ENCODE results near the gene PTPN6. TPM values are rescaled to one million over a fixed set of nuclear protein-coding genes. Genes with fewer than 3 reads are reported as not detected.
A peak's percentile ranks its signal among the peaks of the same experiment; 100 is the strongest.

PTPN6 gene
- total RNA-seq, 1 experiment from 2014 or later = 47.7 TPM

DNA sequence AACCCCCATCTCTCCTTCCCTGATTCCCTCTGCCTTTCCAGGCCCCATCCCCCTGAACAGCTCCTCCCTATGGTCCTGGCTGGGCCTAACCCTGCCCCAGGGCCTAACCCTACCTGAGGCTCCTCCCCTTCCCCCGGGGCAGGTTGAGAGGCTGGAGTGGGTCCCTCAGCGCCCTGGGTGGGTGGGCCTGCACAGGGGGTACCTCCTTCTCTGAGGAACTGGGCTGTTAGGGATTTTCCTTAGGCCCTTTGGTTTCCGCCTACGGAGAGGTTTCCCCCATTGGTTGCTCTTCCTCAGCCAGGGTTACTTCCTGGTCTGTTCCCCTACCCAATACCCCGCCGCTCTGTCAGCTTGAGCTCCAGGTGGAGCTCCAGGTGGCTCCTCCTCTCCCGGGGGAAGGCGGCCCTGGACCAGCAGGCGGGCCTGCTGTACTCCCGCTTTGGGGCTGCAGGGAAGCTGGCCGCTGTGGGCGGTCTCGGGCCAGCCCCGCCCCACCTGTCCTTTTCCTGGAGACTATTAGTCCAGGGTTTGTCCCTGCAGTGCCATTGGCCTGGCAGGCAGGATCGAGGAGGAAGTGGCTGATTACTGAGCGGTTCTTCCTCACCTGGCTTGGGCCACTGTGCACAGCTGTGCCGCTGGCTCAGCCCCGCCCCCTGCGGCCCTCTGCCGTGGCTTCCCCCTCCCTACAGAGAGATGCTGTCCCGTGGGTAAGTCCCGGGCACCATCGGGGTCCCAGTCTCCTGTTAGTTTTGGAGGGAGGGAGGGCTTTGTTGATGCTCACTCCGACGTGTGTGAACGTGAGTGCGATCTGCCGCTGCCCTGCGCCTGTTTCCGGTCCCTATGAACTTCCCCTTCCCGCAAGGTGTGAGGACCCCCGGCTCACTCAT is 4.9 kb upstream of the PTPN6 start:
- RAD21 ChIA-PET (ENCODE audit: low non-redundant PET in 1 of 2, low total read pairs in 2 of 2, uncharacterized antibody in 2 of 2, unreplicated experiment in 2 of 2) = interaction anchor here (0.9 to 2.8 kb wide), 9 partner anchors 16 to 198 kb away, joined by 3 to 22 read pairs (median 4); partner anchors contain the start of gene C1RL (in 2 of the 2)
- Histone ChIP-seq H2AFZ (ENCODE audit: low read depth, low read length, poor library complexity, severe bottlenecking) (no peak overlapping the region), H3K9me2 (ENCODE audit: insufficient read depth) (no peaks in the 10 kb centered on the region), H3K4me3 (replicated peaks in 1 of 2; ENCODE audit: low read depth in 1 of 2, low read length in 2 of 2) (peak overlapping the region; percentile 71 to 78), H3K4me2 (ENCODE audit: low read length) (peak overlapping the region; percentile 92), H3K27me3 (ENCODE audit: insufficient read depth, low read length) (no peaks in the 10 kb centered on the region), H3K4me1 (ENCODE audit: control insufficient read depth in 1 of 2, insufficient read depth in 2 of 2, low read length in 2 of 2) (peaks cover 29 to 76% of the 10 kb centered on the region in 2 experiments), H4K20me1 (ENCODE audit: insufficient read depth) (no peaks in the 10 kb centered on the region), H3K79me2 (ENCODE audit: insufficient read depth, low read length) (peaks cover 16% of the 10 kb centered on the region), H3K36me3 (ENCODE audit: control insufficient read depth in 1 of 2, insufficient read depth in 2 of 2, low read length in 2 of 2) (no peaks in the 10 kb centered on the region; a peak in 1 of 4 replicates), H3K9ac (ENCODE audit: low read length) (peak overlapping the region; percentile 88), H3K9me3 (ENCODE audit: control insufficient read depth in 1 of 2, insufficient read depth in 1 of 2, low read depth in 1 of 2, low read length in 2 of 2) (no peaks in the 10 kb centered on the region), H3K27ac (ENCODE audit: low read depth, low read length) (peak overlapping the region; percentile 99)
- TF ChIP-seq ZFX (IDR thresholded peaks at IDR 0.05) (peak; percentile 74; the same call in 1 of the 2 replicates), TCF7L2 (IDR thresholded peaks at IDR 0.05; ENCODE audit: borderline replicate concordance, extremely low read depth, insufficient read depth, insufficient read length) (peak; percentile 33), POLR2AphosphoS5 (IDR thresholded peaks at IDR 0.05; ENCODE audit: low read depth, low read length) (peak; percentile 96), POLR2A (IDR thresholded peaks at IDR 0.05; ENCODE audit: borderline replicate concordance, extremely low read depth, insufficient read depth, insufficient read length) (peak; percentile 95), ZNF274 (IDR thresholded peaks at IDR 0.05; ENCODE audit: low read depth, low read length) (no peak), YY1 (IDR thresholded peaks at IDR 0.05; ENCODE audit: extremely low read depth, insufficient replicate concordance, low read depth, low read length) (peak; percentile 22), EGR1 (IDR thresholded peaks at IDR 0.05; ENCODE audit: low read depth) (no peak)
- CTCF ChIA-PET = interaction anchor here (0.6 to 6.1 kb wide), 12 partner anchors 8 to 199 kb away, joined by 3 to 101 read pairs (median 7); partner anchors contain the start of genes C1RL, LPCAT3 and SPSB2
- BruUV-seq (replicated peaks) = no TSS peak
- DNase-seq (ENCODE audit: low read depth, low spot score) (peak; percentile 96), ATAC-seq (peak; percentile 77)
- intact Hi-C loops (cut with micrococcal nuclease) = loop anchor here (1.0 to 10.0 kb wide), 3 partner anchors 15 to 691 kb away; no protein-coding TSS in a partner anchor
- POLR2A ChIA-PET = interaction anchor here (0.6 to 7.7 kb wide), 18 partner anchors 9 to 691 kb away, joined by 3 to 269 read pairs (median 8); partner anchors contain the start of genes ATN1, C1RL, CDCA3 and SPSB2

All from HCT116 (cell line).